ENCODE results near the gene TSC22D4.
A peak's percentile ranks its signal among the peaks of the same experiment; 100 is the strongest.

Gene TSC22D4

DNA sequence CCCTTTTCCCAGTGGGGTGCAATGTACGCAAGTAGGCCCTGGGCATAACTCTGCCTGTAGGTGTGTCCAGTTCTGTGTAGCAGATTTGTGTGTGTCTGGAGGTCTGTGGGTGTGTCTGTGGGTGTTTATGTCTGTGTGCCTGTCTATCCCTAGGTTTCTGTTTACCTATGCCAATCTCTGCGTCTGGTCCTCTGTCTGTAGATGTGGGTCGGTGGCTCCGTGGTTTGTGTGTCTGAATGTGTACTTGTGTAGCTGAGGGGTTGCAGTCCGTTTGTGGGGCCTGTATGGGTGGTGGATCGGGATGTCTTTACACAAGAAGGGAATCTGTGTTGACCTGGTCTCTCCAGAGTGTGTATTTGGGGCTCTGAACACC, 5.6 kb upstream of the TSC22D4 start:
- DNase-seq (ENCODE audit: low read depth) = no peak
- no peak overlapping the region for H3K4me3 ChIP-seq (ENCODE audit: low read depth, low read length)
- TF ChIP-seq POLR2A (IDR thresholded peaks at IDR 0.05; ENCODE audit: extremely low read depth, insufficient read length) (no peak), MYC (IDR thresholded peaks at IDR 0.05; ENCODE audit: low read depth, low read length) (no peak)
- TF ChIP-seq, protein P1, sequence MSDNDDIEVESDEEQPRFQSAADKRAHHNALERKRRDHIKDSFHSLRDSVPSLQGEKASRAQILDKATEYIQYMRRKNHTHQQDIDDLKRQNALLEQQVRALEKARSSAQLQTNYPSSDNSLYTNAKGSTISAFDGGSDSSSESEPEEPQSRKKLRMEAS (IDR thresholded peaks at IDR 0.05; ENCODE audit: low read depth, low read length) = no peak
- TF ChIP-seq, protein P2, sequence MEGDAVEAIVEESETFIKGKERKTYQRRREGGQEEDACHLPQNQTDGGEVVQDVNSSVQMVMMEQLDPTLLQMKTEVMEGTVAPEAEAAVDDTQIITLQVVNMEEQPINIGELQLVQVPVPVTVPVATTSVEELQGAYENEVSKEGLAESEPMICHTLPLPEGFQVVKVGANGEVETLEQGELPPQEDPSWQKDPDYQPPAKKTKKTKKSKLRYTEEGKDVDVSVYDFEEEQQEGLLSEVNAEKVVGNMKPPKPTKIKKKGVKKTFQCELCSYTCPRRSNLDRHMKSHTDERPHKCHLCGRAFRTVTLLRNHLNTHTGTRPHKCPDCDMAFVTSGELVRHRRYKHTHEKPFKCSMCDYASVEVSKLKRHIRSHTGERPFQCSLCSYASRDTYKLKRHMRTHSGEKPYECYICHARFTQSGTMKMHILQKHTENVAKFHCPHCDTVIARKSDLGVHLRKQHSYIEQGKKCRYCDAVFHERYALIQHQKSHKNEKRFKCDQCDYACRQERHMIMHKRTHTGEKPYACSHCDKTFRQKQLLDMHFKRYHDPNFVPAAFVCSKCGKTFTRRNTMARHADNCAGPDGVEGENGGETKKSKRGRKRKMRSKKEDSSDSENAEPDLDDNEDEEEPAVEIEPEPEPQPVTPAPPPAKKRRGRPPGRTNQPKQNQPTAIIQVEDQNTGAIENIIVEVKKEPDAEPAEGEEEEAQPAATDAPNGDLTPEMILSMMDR (IDR thresholded peaks at IDR 0.05; ENCODE audit: low read depth, low read length) = no peak

DNA sequence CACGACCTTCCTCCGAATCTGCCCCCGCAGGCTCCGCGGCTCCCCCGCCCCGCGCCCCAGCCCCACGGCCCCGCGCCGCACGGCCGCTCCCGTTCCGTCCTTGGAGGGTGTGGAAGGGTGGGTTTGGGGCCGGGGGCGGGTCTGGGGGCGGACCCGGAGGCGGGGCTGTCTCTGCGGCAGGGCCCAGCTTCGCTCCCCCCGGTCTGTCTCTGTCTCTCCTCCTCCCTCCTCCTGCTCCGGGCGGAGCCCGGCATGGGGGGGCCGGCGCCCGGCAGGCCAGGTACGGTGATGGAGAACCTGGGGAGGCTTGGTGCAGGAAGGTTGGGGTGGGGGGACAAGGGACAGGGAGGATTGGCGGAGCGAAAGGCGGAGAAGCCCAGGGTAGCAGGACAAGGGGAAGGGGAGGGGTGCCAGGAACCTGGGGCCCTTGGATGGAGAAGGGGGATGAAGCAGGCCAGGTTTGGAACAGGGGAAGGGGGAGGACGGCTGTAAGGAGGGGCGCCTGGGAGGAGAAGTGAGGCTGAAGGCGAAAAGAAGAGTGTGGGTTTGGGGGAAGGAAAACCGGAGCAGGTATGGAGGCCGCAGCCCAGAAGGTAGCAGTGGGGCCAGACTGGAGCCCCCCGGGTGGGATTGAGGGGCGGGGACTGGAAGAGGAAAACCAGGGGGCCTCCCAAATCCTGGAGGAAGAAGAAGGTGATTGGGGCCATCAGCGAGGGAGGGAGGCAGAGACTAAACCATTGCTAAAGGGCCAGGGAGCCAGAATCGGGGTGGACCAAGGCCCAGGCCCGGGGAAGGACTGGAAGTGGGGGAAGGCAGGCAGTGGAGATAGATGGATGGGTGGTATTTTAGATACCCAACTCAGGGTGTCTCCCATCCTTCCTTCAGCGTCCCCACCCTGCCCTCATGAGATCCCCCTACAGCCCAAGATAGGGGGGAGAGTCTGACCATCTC, 5.0 kb upstream of the TSC22D4 start, which contains the start of gene NYAP1:
Gene NYAP1, plus strand, starts transcription at position 206 of the 951 bp plus-strand sequence. CDS start 1,385 bp downstream, outside the sequence.
- DNase-seq (ENCODE audit: low read depth) = peak; percentile 62
- TF ChIP-seq, protein P1 (IDR thresholded peaks at IDR 0.05; ENCODE audit: low read depth, low read length) = no peak
- TF ChIP-seq MYC (IDR thresholded peaks at IDR 0.05; ENCODE audit: low read depth, low read length) (no peak), POLR2A (IDR thresholded peaks at IDR 0.05; ENCODE audit: extremely low read depth, insufficient read length) (no peak)
- TF ChIP-seq, protein P2 (IDR thresholded peaks at IDR 0.05; ENCODE audit: low read depth, low read length) = no peak
- H3K4me3 ChIP-seq (ENCODE audit: low read depth, low read length) = peak within 1 kb of the TSS; percentile 42

DNA sequence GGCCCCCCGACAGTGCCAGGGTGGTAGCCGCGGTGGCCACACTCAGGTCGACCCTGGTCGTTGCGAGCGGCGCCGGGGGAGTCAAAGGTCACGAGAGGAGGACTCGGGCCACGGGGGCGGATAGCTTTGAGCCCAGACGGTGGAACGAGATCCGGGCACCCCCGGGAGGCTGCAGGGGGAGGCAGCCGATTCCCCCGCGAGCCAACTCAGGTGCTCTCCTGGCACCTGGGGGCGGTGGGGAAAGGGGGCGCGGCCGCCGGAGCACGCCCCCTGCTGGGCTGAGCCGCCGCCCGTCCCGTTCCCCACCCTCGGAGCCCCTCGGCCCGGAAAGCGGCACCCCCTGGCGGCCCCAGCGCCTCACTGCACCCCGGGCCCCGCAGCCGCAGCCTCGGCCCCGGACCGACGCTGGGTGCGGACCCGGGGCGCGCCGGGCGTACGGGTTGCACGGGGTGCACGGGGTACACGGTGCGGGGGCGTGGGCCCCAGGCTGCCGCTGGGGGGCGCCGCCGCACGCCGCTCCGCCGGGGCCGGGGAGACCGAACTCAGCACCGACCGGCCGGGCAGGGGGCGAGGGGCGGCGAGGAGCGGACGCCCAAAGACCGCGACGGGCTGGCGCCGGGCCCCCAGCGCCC, 4.2 kb upstream of the TSC22D4 start:
- peak; percentile 79 for DNase-seq (ENCODE audit: low read depth)
- TF ChIP-seq, protein P2 (IDR thresholded peaks at IDR 0.05; ENCODE audit: low read depth, low read length) = peak; percentile 73
- TF ChIP-seq MYC (IDR thresholded peaks at IDR 0.05; ENCODE audit: low read depth, low read length) = peak; percentile 66; the same call in 1 of the 2 replicates
- TF ChIP-seq, protein P1 (IDR thresholded peaks at IDR 0.05; ENCODE audit: low read depth, low read length) = peak; percentile 53
- TF ChIP-seq POLR2A (IDR thresholded peaks at IDR 0.05; ENCODE audit: extremely low read depth, insufficient read length) = no peak
- peak overlapping the region; percentile 42 for H3K4me3 ChIP-seq (ENCODE audit: low read depth, low read length)

DNA sequence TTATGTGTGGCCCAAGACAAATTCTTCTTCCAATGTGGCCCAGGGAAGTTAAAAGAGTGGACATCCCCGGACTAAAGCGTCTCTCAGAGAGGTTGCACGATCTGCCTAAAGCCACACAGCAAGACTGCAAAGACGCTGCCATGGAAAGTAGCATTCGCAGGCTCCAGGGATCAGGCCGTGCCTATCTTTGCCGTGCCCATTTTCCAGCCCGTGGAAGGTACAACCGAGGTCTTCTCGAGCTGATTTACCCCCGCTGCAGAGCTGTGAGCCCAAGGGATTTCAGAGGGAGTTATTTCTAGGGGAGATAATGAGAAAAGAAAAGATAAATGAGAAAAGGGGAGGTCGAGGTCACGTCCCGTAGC, 3.7 kb upstream of the TSC22D4 start:
- H3K4me3 ChIP-seq (ENCODE audit: low read depth, low read length) = peak overlapping the region; percentile 42
- no peak for DNase-seq (ENCODE audit: low read depth)
- TF ChIP-seq, protein P1 (IDR thresholded peaks at IDR 0.05; ENCODE audit: low read depth, low read length) = no peak
- TF ChIP-seq POLR2A (IDR thresholded peaks at IDR 0.05; ENCODE audit: extremely low read depth, insufficient read length) (no peak), MYC (IDR thresholded peaks at IDR 0.05; ENCODE audit: low read depth, low read length) (no peak)
- TF ChIP-seq, protein P2 (IDR thresholded peaks at IDR 0.05; ENCODE audit: low read depth, low read length) = no peak

DNA sequence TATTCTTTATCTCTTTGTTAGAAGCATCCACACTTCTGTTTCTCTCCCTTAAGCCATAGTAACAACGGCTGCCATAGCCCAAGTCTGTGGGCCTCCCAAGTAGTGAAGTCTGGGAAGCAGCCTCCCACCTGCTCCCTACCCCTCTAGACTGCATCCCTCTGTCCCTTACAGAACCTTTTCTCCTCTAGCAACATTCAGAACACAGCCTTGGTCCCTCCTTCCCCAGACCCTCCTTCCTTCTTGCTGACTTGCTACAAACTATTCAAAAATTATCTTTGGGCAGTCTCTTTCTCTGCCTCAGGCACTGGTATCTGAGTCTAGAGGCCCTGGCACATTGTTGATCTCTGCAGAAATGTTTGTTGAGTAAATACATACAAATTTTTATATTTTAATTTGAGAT, 2.5 kb upstream of the TSC22D4 start:
- no peak overlapping the region for H3K4me3 ChIP-seq (ENCODE audit: low read depth, low read length)
- TF ChIP-seq, protein P2 (IDR thresholded peaks at IDR 0.05; ENCODE audit: low read depth, low read length) = no peak
- TF ChIP-seq MYC (IDR thresholded peaks at IDR 0.05; ENCODE audit: low read depth, low read length) (no peak), POLR2A (IDR thresholded peaks at IDR 0.05; ENCODE audit: extremely low read depth, insufficient read length) (no peak)
- TF ChIP-seq, protein P1 (IDR thresholded peaks at IDR 0.05; ENCODE audit: low read depth, low read length) = no peak
- DNase-seq (ENCODE audit: low read depth) = no peak
